Suppressor macrophage treated with lipopolysaccharide for 1 hour (primary cell): ENCODE results near the gene HMGA1.
A peak's percentile ranks its signal among the peaks of the same experiment; 100 is the strongest.
"Not testable (repeated sequence)": the region's sequence is repeated elsewhere in the genome, so short reads cannot be mapped to it uniquely, and the experiment has no call there.

Source experiments
- DNase-seq, 3 donors: peaks; one replicate each; pipeline ENCODE4 v3.0.0-alpha.2; 2020 to 2022

The HMGA1 gene

DNA sequence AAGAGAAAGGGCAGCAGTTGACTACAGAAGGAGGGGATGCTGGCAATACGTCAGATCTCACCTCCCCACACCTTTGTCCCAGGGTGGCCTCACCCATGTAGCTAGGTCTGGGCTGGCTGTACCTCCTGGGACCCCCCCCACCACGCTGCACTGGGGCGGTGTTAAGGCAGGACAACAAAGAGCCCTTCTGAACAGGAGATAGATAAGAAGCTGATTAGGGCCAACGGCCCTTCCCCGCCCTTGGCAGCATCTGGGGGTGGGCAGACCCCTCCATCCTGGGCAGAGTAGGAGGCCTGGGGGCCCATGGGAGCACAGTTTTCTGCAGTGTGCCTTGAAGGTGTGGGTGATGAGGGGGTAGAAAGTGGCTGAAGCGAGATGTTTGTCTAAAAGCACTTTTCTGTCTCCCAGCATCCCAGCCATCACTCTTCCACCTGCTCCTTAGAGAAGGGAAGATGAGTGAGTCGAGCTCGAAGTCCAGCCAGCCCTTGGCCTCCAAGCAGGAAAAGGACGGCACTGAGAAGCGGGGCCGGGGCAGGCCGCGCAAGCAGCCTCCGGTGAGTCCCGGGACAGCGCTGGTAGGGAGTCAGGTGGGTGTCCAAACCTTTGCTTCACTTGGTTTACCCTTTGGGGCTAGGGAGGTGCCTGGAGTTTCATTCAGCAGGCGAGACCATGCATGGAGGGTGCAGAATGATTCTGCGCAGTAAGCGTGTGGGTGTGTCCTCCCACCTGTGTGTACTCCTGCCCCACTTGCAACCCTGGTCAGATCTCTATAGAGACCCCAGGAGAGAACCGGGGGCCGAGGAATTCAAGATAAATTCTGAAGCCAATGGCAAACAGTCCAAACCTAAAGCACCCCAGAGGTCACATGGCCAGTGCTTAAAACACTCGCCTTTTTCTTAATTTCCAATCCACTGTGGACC is 3.9 kb downstream of the HMGA1 start:
- no peak for DNase-seq

DNA sequence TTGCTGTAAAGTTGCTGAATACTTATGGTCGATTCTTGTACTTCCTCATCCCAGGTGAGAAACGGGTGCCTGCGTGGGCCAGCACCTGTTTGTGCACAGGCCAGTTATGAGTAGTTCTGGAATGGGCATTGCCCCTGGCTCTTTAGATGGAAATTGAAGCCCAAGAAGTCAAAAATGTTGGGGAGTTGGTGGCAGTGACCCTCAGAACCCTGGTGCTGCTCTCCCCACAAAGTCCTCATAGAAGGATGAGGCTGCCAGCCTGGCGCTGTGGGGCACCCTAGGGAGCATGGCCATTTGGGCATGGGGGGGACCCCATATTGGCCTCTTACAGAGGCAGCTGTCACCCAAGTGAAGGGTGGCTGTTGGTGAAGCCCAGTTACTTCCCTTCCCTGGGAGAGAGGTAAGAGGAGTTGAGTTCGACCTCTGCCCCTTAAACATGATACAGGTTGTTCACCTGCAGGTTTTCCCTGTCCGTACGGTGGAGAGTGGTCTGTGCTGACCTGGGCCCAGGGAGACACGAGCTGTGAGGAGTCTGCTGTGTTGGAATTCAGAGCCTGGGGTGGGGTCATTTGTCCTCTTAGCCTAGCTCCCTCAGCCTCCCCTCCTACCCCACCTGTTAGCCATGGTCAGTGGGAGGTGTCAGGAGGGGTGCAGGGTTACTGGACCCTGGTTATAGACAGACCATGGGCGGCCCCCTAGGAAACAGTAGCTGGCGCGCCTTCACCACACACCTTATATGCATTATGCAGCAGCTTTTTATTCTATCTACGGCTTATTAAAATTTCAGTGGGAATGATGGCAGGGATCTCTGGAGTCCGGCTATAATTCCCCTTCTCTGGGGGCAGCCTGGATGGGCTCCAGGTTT is 4.9 kb downstream of the HMGA1 start:
- no peak for DNase-seq

DNA sequence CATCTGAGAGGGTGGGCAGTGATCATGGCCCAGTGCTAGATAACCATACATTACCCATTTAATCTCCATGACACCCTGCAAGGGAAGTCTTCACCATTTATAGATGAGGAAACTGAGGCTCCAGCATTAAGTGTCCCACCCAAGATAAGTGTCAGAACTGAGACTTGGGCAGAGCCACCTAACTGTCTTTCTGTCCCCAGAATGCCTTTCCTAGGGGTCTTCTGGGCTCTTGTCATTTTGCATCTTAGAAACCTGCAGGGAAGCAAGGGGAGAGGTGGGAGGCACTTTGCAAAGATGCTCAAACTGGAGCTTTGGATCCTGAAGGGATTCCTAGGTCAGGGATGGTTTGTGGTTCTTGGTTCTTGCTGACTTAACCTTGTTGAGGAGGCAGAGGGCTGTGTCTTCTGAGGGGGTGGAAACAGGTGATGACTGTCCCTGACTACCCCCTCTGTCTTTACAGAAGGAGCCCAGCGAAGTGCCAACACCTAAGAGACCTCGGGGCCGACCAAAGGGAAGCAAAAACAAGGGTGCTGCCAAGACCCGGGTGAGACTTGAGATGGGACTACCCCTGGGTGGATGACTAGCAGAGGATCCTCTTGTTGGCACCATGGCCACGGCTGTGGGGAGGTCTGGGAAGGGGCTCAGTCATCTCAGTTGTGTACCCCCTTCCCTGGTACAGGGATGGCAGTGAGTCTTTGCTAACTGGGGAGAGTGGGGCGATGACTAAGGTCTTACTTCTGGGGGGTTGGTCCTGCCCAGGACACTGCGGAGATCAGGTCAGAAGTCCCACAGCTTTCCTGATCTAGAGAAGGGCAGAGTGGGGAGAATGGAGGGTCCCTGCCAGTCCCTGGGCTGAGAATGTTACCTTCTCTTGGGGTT is 5.8 kb downstream of the HMGA1 start:
- DNase-seq, result peak in 2 of 3 donors; percentile 21 to 22

DNA sequence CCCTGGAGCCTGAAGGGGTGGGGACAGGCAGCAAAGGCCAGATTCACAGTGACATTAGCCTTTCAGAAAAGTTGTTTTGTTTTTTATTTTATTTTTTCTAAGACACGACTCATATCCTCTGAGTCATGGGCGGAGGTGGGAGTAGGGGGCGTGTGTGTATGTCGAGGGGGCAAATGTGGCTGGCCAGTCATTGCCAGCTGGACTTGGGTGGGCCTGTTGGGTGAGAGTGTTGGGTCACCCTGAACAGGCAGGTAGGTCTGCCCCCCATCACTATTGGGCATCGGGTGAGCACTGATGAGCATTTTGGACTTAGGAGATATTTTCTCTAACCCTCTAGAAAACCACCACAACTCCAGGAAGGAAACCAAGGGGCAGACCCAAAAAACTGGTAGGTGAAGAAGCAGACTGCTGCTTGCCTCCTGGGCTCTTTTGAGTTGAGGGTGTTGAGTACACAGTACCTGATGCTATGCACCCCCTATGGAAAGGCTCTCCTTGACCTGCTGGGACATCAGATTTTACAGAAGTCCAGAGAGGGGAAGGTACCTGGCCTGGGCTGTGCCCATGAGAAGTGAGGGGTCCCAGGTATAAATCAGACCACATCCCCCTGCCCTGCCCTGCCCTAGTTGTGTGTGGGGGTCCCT is 6.6 kb downstream of the HMGA1 start:
- DNase-seq, result peak; percentile 42 to 59 (median 58)

DNA sequence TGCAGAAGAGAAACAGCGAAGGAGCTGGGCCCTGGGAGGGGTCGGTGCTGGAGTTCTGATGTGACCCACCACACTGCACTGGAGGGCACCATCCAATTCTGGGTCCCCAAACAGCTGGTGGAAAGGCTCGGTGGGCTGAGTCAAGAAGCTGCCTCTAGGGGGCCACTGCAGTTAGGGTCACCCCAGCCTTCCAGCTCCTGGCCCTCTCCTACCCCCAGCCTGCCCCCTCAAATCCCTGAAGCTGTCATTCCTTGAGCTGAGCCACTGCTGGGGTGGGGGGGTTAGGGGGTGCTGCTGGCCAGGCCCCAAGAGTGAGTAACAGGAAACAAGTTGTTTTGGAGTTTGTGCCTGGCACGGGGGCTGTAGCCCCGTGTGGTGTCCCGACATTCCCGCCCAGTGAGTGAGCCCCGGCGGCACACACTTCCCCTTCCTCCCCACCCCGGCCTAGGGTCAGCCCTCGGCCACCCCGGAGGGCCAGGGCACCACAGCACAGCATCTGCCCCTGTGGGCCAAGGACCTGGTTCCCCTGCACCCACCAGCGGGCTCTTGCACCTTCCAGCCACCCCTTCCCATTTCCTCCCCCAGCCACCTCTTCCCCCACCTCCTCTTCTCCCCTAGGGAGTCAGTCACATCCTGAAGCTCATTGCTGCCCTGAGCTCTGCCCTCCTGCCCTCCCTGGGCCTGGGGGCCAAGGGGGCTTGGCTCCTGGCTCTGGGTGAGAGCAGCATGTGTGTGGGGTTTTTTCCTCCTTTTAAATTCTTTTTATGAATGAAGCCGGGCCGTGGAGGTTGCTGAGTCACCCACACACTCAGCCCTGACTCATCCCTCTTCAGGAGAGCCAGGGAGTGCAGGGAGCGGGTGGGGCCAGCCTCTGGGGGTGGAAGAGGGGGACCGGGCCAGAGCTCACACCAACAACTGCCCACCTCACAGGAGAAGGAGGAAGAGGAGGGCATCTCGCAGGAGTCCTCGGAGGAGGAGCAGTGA is 7.5 kb downstream of the HMGA1 start:
- peak; percentile 93 to 95 (median 94) for DNase-seq

DNA sequence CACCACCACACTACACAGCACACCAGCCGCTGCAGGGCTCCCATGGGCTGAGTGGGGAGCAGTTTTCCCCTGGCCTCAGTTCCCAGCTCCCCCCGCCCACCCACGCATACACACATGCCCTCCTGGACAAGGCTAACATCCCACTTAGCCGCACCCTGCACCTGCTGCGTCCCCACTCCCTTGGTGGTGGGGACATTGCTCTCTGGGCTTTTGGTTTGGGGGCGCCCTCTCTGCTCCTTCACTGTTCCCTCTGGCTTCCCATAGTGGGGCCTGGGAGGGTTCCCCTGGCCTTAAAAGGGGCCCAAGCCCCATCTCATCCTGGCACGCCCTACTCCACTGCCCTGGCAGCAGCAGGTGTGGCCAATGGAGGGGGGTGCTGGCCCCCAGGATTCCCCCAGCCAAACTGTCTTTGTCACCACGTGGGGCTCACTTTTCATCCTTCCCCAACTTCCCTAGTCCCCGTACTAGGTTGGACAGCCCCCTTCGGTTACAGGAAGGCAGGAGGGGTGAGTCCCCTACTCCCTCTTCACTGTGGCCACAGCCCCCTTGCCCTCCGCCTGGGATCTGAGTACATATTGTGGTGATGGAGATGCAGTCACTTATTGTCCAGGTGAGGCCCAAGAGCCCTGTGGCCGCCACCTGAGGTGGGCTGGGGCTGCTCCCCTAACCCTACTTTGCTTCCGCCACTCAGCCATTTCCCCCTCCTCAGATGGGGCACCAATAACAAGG is 8.5 kb downstream of the HMGA1 start:
- DNase-seq, result not testable (repeated sequence)

DNA sequence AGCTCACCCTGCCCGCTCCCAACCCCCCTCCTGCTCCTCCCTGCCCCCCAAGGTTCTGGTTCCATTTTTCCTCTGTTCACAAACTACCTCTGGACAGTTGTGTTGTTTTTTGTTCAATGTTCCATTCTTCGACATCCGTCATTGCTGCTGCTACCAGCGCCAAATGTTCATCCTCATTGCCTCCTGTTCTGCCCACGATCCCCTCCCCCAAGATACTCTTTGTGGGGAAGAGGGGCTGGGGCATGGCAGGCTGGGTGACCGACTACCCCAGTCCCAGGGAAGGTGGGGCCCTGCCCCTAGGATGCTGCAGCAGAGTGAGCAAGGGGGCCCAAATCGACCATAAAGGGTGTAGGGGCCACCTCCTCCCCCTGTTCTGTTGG is 9.1 kb downstream of the HMGA1 start:
- DNase-seq, result not testable (repeated sequence)

DNA sequence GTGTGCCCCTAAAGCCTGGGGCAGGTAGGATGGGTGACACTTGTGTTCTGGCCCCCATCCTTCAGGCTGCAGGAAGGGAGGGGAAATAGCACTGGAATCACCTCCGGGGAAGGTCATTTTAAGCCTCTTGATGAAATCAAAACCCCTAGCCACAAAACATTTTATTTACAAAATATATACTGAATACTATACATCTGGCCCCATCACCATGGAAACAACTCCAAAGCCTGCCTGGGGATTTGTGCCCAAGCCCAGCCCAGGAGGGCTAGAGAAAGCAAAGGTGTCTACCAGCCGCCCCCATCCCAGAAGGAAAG is 9.5 kb downstream of the HMGA1 start:
- DNase-seq, result no peak

DNA sequence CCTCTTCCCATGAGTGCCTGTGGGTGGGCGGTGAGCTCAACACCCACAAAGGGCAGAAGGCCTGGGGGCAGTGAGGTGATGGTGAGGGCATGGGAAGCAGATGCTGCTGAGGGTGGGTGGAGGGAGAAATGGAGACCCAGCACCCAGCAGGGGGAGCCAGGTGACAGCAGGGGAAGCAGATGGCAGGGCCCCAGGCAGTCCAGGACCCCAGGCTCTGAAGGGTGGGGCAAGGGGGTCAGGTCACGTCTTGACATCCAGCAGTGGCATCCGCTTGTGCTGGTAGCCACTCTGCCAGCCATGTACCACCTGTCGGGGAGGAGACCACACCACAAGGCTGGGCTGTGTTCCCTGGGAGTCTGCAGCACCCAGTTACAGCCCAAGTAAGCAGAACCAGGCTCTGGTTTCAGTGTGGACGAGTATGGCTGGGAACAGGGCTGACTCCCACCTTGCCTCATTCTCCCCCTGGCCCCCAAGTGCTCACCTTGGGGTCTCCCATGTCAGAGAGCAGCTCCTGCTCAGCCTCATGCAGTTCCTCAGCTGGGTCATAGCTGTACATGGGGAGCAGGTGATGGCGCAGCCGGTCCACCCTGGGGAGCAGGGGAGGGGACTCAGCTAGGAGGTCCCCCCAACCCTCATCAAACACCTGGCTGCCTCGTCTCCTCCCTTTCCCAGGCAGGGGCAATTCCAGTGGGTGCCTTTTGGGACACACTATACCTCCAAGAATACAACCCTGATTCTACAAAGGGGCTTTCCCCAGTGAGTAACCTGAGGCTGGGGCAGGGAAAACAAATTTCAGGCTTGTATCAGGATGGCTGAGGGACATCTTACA is 10.1 kb downstream of the HMGA1 start:
- DNase-seq, result peak; percentile 30 to 63 (median 36)

DNA sequence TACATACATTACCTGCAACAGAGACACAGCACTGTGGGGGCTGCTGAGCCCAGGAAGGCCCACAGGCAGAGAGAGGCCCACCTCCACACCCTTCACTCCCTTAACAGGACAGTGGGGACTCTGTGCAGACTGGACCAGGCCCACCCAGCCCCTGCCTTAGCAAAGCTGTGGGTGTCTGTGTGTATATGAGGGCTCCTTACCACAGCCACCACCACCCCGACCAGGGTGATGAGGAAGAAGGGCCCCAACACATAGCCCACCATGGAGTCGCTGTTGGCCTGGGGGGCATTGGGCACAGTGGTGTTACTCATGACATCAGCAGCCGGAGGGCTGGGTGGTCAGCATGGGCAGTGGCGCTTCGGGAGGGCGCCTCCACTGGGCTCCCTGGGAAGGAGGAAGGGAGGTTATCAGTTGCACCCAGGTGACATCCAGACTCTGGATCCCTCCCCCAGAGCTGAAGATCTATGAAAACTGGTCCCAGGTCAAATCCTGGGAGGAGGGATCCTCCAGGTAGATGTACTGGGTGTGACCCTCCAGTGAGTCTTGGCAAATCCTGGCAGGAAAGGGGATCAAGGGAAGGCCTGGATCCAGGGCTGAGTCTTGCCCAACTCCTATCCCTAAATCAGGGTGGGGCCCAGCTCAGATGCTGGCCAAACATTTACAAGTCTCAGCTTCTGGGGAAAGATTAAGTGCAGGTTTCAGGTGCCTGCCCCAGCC is 11.0 kb downstream of the HMGA1 start:
- no peak for DNase-seq

DNA sequence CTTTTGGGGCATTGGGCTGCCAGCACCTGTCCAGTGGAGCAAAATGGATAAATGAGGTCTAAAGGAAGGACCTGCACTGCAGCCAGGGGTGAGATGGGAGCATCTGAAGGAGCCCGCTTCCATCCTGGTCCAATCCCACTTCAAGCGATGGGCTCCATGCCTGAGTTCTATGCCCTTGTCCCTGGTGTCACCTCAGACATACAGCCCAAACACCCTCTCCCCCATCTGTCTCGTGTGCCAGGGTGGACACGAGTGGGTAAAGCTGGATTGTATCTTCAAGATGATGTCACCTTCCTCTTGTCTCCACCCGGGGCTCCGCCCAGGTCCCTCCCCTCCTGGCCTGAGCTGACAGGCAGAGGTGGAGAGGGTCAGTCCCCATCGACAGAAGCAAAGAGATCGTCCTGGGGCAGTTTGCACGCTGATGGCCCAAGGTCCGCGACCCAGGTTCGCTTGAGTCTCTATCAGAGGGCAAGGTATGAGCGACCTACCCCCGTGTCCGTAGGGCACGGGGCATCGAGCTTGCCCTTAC is 11.6 kb downstream of the HMGA1 start:
- DNase-seq, result peak; percentile 67 to 84 (median 73)

DNA sequence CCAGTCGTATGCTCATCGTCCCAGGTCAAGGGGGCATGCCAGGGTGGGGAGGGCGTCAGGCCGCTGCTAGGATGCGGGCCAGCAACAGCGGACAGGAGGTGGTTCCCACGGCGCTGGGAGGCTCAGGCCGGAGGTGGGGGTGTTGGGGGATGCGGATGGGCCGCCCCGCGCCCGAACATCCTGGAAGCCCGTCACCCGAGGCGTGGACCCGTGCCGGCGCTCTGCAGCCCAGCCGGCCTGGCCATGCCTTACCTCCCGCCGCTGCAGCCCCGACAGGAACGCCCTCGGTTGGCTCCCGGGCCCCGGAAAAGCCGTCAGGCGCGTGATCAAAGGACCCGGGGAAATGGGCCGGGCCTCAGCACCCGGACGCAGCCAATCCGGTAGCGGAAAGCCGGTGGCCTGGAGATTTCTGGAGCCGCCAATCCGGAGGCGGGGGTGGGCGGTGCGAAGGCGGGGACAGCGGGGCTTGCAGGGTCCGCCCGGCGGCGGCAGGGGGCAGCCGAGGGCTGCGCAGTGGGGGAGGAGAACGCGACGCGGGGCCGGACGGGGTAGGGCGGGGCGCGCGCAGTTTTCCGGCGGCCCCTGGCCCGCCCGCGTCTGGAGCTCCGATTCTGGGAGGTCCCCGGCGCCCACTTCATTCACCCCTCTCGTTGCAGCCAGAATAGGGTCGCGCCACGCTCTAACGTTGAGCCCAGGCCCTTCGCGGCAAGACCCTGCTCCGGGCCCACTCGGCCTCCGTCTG is 12.2 kb downstream of the HMGA1 start, which contains the start of gene SMIM29:
TSS of gene SMIM29 (minus strand) at position 280 of the 742 bp plus-strand sequence. CDS start 1,215 bp downstream, outside the sequence.
- peak; percentile 95 to 98 (median 98) for DNase-seq

DNA sequence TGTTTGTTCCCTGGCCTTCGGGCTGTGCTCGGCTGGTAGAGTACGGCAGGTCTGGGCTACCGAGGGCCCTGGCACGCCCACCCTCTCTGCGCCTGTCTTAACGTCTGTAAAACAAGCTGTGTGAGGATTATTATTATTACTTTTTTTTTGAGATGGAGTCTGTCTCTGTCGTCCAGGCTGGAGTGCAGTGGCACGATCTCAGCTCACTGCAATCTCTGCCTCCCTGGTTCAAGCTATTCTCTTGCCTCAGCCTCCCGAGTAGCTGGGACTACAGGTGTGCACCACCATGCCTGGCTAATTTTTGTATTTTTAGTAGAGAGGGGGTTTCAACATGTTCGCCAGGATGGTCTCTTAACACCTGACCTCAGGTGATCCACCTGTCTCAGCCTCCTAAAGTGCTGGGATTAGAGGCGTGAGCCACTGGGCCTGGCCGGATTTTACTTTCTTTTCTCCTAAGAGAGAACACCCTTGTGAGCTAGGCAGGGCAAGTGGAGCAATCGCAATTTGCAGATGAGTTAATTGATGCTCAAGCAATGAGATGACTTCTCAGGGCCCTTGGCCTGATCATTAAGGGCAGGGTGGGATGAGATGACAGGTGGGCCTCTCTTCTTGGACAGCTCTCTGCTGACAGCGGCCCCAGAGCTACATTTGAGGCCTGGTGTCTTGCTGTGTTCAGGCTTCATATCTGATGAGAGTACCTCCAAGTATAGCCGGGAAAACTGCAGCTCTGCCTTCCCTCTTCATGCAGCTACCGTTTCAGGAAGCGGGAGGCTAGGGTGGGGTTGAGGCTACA is 13.0 kb downstream of the HMGA1 start:
- no peak for DNase-seq

DNA sequence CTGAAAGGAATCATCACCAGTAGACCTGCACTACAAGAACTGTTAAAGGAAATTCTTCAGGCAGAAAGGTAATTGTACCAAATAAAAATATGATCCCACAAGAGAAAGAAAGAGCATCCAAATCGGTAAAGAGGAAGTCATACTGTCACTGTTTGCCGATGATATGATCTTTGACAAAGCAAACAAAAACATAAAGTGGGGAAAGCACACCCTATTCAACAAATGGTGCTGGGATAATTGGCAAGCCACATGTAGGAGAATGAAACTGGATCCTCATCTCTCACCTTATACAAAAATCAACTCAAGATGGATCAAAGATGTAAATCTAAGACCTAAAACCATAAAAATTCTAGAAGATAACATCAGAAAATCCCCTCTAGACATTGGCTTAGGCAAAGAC is 15.7 kb downstream of the HMGA1 start:
- not testable (repeated sequence) for DNase-seq

DNA sequence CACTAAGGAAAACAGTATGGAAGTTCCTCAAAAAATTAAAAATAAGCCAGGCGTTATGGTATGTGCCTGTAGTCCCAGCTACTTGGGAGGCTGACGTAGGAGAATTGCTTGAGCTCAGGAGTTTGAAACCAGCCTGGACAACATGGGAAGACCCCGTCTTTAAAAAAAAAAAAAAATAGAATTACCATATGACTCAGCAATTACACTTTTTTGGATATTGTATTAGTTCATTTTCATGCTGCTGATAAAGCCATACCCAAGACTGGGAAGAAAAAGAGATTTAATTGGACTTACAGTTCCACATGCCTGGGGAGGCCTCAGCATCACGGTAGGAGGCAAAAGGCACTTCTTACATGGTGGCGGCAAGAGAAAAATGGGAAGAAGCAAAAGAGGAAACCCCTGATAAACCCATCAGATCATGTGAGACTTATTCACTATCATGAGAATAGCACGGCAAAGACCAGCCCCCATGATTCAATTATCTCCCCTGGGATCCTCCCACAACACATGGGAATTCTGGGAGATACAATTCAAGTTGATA is 22.9 kb downstream of the HMGA1 start:
- DNase-seq, result peak; percentile 30 to 35 (median 35)

DNA sequence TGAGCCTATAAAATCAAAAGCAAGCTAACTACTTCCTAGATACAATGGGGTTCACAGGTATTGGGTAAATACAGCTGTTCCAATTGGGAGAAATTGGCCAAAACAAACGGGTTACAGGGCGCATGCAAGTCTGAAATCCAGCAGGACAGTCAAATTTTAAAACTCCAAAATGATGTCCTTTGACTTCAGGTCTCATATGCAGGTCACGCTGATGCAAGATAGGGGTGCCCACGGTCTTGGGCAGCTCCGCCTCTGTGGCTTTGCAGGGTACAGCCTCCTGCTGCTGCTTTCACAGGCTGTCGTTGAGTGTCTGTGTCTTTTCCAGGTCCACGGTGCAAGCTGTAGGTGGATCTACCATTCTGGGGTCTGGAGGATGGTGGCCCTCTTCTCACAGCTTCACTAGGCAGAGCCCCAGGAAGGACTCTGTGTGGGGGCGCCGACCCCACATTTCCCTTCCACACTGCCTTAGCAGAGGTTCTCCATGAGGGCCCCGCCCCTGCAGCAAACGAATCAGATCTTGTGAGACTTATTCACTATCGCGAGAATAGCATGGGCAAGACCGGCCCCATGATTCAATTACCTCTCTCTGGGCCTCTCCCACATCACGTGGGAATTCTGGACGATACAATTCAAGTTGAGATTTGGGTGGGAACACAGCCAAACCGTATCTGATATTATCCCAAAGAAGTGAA is 24.0 kb downstream of the HMGA1 start:
- DNase-seq, result no peak
